WTC11 (cell line): ENCODE data around the gene DHX8. TPM values are rescaled to one million over a fixed set of nuclear protein-coding genes. Genes with fewer than 3 reads are reported as not detected.
A peak's percentile ranks its signal among the peaks of the same experiment; 100 is the strongest.

ENCODE experiments used
- ATAC-seq: fragments of 200-7000 bp; cut with Tn5 transposase; 2 replicates; pipeline ENCODE4 v1.10.0; 2021; ENCODE audit warnings: mild to moderate bottlenecking, moderate library complexity
- Bru-seq: library from RNA; stranded (reverse); fragments of 400-500 nt; gene quantifications from one replicate; lab custom pipeline; 2021; lab: Mats Ljungman, UMichigan
- CTCF ChIA-PET: fragments of 300-600 bp; sonication (Branson Sonifier 250); formaldehyde crosslinking; loops from one replicate; lab custom pipeline; 2021; ENCODE audit warnings: antibody characterized with exemption; lab: Charles Lee
- POLR2A ChIA-PET: fragments of 350-600 bp; sonication (Branson Sonifier 250); formaldehyde crosslinking; loops from one replicate; lab custom pipeline; 2021; ENCODE audit warnings: antibody characterized with exemption; lab: Charles Lee
- DNase-seq: peaks from one replicate; pipeline ENCODE4 v3.0.0; 2021; ENCODE audit warnings: low spot score
- H3K27ac Mint-ChIP-seq: 2 replicates; pipeline ENCODE4 v1.8.0; 2021; ENCODE audit warnings: mixed read lengths
- H3K27me3 Mint-ChIP-seq: 2 replicates; pipeline ENCODE4 v1.8.0; 2021; ENCODE audit warnings: low read depth, mild to moderate bottlenecking, moderate library complexity, mixed read lengths
- H3K36me3 Mint-ChIP-seq: 2 replicates; pipeline ENCODE4 v1.8.0; 2021; ENCODE audit warnings: mixed read lengths
- H3K4me1 Mint-ChIP-seq: 2 replicates; pipeline ENCODE4 v1.8.0; 2022; ENCODE audit warnings: mixed read lengths
- H3K4me3 Mint-ChIP-seq: 2 replicates; pipeline ENCODE4 v1.8.0; 2021; ENCODE audit warnings: mild to moderate bottlenecking, moderate library complexity, mixed read lengths
- H3K9me3 Mint-ChIP-seq: 2 replicates; pipeline ENCODE4 v1.8.0; 2021; ENCODE audit warnings: mixed read lengths
- CBFB ChIP-seq: sonication (generic); formaldehyde crosslinking; IDR thresholded peaks from 2 replicates; pipeline ENCODE4 v1.8.1; 2022; ENCODE audit warnings: mild to moderate bottlenecking, low read depth, missing genetic modification reagents
- ELF4 ChIP-seq: sonication (generic); formaldehyde crosslinking; IDR thresholded peaks from 2 replicates; pipeline ENCODE4 v1.8.1; 2022; ENCODE audit warnings: low read depth, mild to moderate bottlenecking, moderate library complexity, missing genetic modification reagents
- ERG ChIP-seq: fragments of 250-450 bp; sonication (Bioruptor Pico); IDR thresholded peaks from 2 replicates; pipeline ENCODE4 v1.8.0; 2021; ENCODE audit warnings: mild to moderate bottlenecking
- ESRRA ChIP-seq: sonication (generic); formaldehyde crosslinking; IDR thresholded peaks from 2 replicates; pipeline ENCODE4 v1.8.1; 2022; ENCODE audit warnings: mild to moderate bottlenecking, missing genetic modification reagents, borderline replicate concordance
- FOXJ3 ChIP-seq: sonication (generic); formaldehyde crosslinking; IDR thresholded peaks from 2 replicates; pipeline ENCODE4 v1.9.0; 2021; ENCODE audit warnings: missing genetic modification reagents, mild to moderate bottlenecking, borderline replicate concordance
- FOXP4 ChIP-seq: sonication (generic); formaldehyde crosslinking; IDR thresholded peaks from 2 replicates; pipeline ENCODE4 v1.8.0; 2022; ENCODE audit warnings: mild to moderate bottlenecking, missing genetic modification reagents
- GRHL2 ChIP-seq: fragments of 250-450 bp; sonication (Bioruptor Pico); IDR thresholded peaks from 2 replicates; pipeline ENCODE4 v1.8.0; 2022; ENCODE audit warnings: mild to moderate bottlenecking, moderate library complexity; ENCODE audit not compliant: insufficient replicate concordance, severe bottlenecking
- IRF1 ChIP-seq: sonication (generic); formaldehyde crosslinking; IDR thresholded peaks from 2 replicates; pipeline ENCODE4 v1.8.0; 2023; ENCODE audit warnings: missing genetic modification reagents
- MYBL2 ChIP-seq: sonication (generic); formaldehyde crosslinking; IDR thresholded peaks from 2 replicates; pipeline ENCODE4 v1.8.1; 2023; ENCODE audit warnings: mild to moderate bottlenecking, moderate library complexity, missing genetic modification reagents
- NFYB ChIP-seq: sonication (generic); formaldehyde crosslinking; conservative IDR thresholded peaks from 2 replicates; pipeline ENCODE4 v1.8.0; 2022; ENCODE audit warnings: low read depth, missing genetic modification reagents
- NR3C1 ChIP-seq: sonication (generic); formaldehyde crosslinking; conservative IDR thresholded peaks from 2 replicates; pipeline ENCODE4 v1.8.1; 2023; ENCODE audit warnings: low read depth, mild to moderate bottlenecking, missing genetic modification reagents
- SMAD3 ChIP-seq: sonication (generic); formaldehyde crosslinking; IDR thresholded peaks from 2 replicates; pipeline ENCODE4 v1.8.0; 2022; ENCODE audit warnings: missing genetic modification reagents, mild to moderate bottlenecking, borderline replicate concordance
- TEAD1 ChIP-seq: sonication (generic); formaldehyde crosslinking; IDR thresholded peaks from 2 replicates; pipeline ENCODE4 v1.8.0; 2022; ENCODE audit warnings: mild to moderate bottlenecking, missing genetic modification reagents
- TEAD4 ChIP-seq: sonication (generic); formaldehyde crosslinking; IDR thresholded peaks from 2 replicates; pipeline ENCODE4 v1.8.0; 2022; ENCODE audit warnings: mild to moderate bottlenecking, missing genetic modification reagents
- ZBTB21 ChIP-seq: sonication (generic); formaldehyde crosslinking; IDR thresholded peaks from 2 replicates; pipeline ENCODE4 v1.8.1; 2023; ENCODE audit warnings: mild to moderate bottlenecking, missing genetic modification reagents, borderline replicate concordance
- ZBTB43 ChIP-seq: sonication (generic); formaldehyde crosslinking; IDR thresholded peaks from 2 replicates; pipeline ENCODE4 v1.8.1; 2023; ENCODE audit warnings: mild to moderate bottlenecking, missing genetic modification reagents
- ZNF219 ChIP-seq: sonication (generic); formaldehyde crosslinking; IDR thresholded peaks from 2 replicates; pipeline ENCODE4 v1.8.0; 2023; ENCODE audit warnings: missing genetic modification reagents, mild to moderate bottlenecking, borderline replicate concordance
- ZNF317 ChIP-seq: sonication (generic); formaldehyde crosslinking; IDR thresholded peaks from 2 replicates; pipeline ENCODE4 v1.8.1; 2023; ENCODE audit warnings: low read depth, mild to moderate bottlenecking, moderate library complexity, missing genetic modification reagents, borderline replicate concordance
- ZNF416 ChIP-seq: fragments of 250-450 bp; sonication (Bioruptor Pico); IDR thresholded peaks from 2 replicates; pipeline ENCODE4 v1.9.0; 2021; ENCODE audit warnings: mild to moderate bottlenecking, inconsistent platforms
- ZNF532 ChIP-seq: fragments of 250-450 bp; sonication (Bioruptor Pico); IDR thresholded peaks from 2 replicates; pipeline ENCODE4 v1.9.0; 2021; ENCODE audit warnings: mild to moderate bottlenecking, borderline replicate concordance
- long read RNA-seq, 3 experiments: library from RNA in 1 of 3; library from capped mRNA in 1 of 3; library from polyadenylated mRNA in 1 of 3; unstranded in 2 of 3; stranded (forward) in 1 of 3; transcript quantifications; one replicate each; pipeline ENCODE4 v2.0.0, GENCODE V29; 2021
- total RNA-seq: library from RNA; stranded (reverse); gene quantifications from 3 replicates; pipeline ENCODE4 v1.2.3, GENCODE V29; 2021
- TF ChIP-seq, protein P1 (sequence below): sonication (generic); formaldehyde crosslinking; IDR thresholded peaks from 2 replicates; pipeline ENCODE4 v1.8.1; 2022; ENCODE audit warnings: missing genetic modification reagents, borderline replicate concordance

DHX8 gene
- total RNA-seq = 47.9 to 58.5 TPM (median 58.3 TPM) in 3 replicates
- Bru-seq, nascent RNA = percentile 72 among the genes with signal in this experiment
- long read RNA-seq, experiment 1, full-length matches to known transcripts = 143 of 211 reads
- long read RNA-seq, experiment 1, partial matches to known transcripts = 24 of 211 reads
- long read RNA-seq, experiment 1, other reads (novel, unspliced or antisense) = 44 of 211 reads
- long read RNA-seq, experiment 2, full-length matches to known transcripts = 4 of 35 reads
- long read RNA-seq, experiment 2, partial matches to known transcripts = 16 of 35 reads
- long read RNA-seq, experiment 2, other reads (novel, unspliced or antisense) = 15 of 35 reads
- long read RNA-seq, experiment 3, full-length matches to known transcripts = 2 of 3 reads
- long read RNA-seq, experiment 3, partial matches to known transcripts = 1 of 3 reads
- long read RNA-seq, experiment 3, other reads (novel, unspliced or antisense) = 0 of 3 reads

DNA sequence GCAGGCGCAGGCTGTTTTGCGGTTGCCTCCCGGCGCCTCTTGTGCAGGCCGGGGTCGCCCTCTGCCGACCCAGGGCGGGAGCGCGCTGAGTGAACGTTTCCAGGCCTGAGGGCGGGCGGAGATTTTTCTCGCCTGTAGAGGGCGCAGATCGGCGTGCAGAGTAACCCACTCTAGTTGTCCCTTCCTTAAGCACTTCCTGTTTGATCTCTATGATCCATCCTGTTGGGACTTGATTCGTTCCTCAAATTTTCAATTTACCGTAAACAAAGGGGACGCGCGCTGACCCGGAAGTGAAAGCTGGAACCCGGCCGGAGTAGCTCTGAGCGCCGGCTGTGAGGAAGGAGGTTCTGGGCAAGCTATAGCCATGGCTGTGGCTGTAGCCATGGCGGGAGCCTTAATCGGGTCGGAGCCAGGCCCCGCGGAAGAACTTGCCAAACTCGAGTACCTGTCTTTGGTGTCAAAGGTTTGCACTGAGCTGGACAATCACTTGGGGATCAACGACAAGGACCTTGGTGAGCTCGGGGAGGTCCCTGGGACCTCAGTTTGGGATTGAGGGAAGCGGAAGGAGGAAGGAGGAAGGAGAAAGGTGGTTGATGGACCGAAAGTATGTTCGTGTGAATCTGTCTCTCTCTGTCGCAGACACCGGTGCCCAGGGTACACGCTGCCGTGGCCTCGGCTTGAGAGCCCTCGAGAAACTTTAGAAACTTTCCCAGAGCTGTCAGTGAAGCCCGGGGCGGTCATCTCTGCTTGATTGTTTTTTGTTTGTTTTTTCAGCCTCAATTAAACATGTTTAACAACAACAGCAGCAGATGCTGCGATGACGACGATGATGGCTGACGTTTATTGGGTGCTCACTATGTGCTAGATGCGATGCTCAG lies at the start of gene DHX8:
TSS of gene DHX8 (plus strand) at position 302 of the 878 bp plus-strand sequence. CDS start at position 365, 63 bp downstream.
- ATAC-seq (peak; percentile 96), DNase-seq (peak; percentile 97)
- Mint-ChIP-seq H3K27me3 (no peaks in the 10 kb centered on the region), H3K9me3 (no peaks in the 10 kb centered on the region), H3K4me3 (peak within 1 kb of the TSS; percentile 100), H3K27ac (peak within 1 kb of the TSS; percentile 100), H3K4me1 (peaks cover 30% of the 10 kb centered on the region), H3K36me3 (peaks cover 2% of the 10 kb centered on the region)
- ChIA-PET CTCF (interaction anchor here (0.6 to 5.9 kb wide), 78 partner anchors 10 to 560 kb away, joined by 3 to 178 read pairs (median 4); partner anchors contain the start of genes ARL4D and ETV4), POLR2A (interaction anchor here (0.6 to 1.7 kb wide), 8 partner anchors 61 to 637 kb away, joined by 3 to 16 read pairs (median 4); partner anchors contain the start of gene ARL4D)
- no peak for TF ChIP-seq ZNF416 (CRISPR knock-in tag)
- TF ChIP-seq ESRRA (CRISPR knock-in tag) = no peak
- TF ChIP-seq ELF4 (CRISPR knock-in tag) = no peak
- TF ChIP-seq, protein P1, sequence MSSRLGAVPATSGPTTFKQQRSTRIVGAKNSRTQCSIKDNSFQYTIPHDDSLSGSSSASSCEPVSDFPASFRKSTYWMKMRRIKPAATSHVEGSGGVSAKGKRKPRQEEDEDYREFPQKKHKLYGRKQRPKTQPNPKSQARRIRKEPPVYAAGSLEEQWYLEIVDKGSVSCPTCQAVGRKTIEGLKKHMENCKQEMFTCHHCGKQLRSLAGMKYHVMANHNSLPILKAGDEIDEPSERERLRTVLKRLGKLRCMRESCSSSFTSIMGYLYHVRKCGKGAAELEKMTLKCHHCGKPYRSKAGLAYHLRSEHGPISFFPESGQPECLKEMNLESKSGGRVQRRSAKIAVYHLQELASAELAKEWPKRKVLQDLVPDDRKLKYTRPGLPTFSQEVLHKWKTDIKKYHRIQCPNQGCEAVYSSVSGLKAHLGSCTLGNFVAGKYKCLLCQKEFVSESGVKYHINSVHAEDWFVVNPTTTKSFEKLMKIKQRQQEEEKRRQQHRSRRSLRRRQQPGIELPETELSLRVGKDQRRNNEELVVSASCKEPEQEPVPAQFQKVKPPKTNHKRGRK = 0 out of 2 replicates have a peak, but pooled peaks have one; percentile 52
- no peak for TF ChIP-seq ERG (CRISPR knock-in tag)
- TF ChIP-seq ZBTB21 (CRISPR knock-in tag) = no peak
- no peak for TF ChIP-seq NR3C1 (CRISPR knock-in tag)
- TF ChIP-seq FOXP4 (CRISPR knock-in tag) = no peak
- no peak for TF ChIP-seq ZNF532 (CRISPR knock-in tag)
- no peak for TF ChIP-seq ZNF317 (CRISPR knock-in tag)
- 0 out of 2 replicates have a peak, but pooled peaks have one; percentile 44 for TF ChIP-seq NFYB
- no peak for TF ChIP-seq GRHL2 (CRISPR knock-in tag)
- no peak for TF ChIP-seq SMAD3
- TF ChIP-seq IRF1 (CRISPR knock-in tag) = no peak
- TF ChIP-seq TEAD4 = no peak
- peak; percentile 95 for TF ChIP-seq MYBL2
- TF ChIP-seq TEAD1 (CRISPR knock-in tag) = peak; percentile 40; the same call in 1 of the 2 replicates
- TF ChIP-seq ZBTB43 (CRISPR knock-in tag) = no peak
- 0 out of 2 replicates have a peak, but pooled peaks have one; percentile 52 for TF ChIP-seq CBFB (CRISPR knock-in tag)
- TF ChIP-seq FOXJ3 = no peak
- TF ChIP-seq ZNF219 (CRISPR knock-in tag) = no peak
